OCI-LY1 (cell line): ENCODE data around the gene MNAT1.
A peak's percentile ranks its signal among the peaks of the same experiment; 100 is the strongest.

Experiments
- EZH2 ChIP-seq: fragments of 200-600 bp; sonication (generic), shearing (Covaris generic); IDR thresholded peaks from 2 replicates; pipeline ENCODE4 v1.8.0; 2017; ENCODE audit warnings: borderline replicate concordance, mixed run types, mild to moderate bottlenecking, antibody characterized with exemption, low read length, moderate library complexity, mixed read lengths
- TF ChIP-seq, protein P1 (sequence below): fragments of 200-600 bp; sonication (generic), shearing (Covaris generic); IDR thresholded peaks from 2 replicates; pipeline ENCODE4 v1.5.1; 2017; ENCODE audit warnings: mild to moderate bottlenecking, antibody characterized with exemption, low read length, moderate library complexity, mixed read lengths

GRCh38 chr14:60721326-60722106 is 13.0 kb upstream of the MNAT1 start:
- no peak for TF ChIP-seq EZH2
- TF ChIP-seq, protein P1, sequence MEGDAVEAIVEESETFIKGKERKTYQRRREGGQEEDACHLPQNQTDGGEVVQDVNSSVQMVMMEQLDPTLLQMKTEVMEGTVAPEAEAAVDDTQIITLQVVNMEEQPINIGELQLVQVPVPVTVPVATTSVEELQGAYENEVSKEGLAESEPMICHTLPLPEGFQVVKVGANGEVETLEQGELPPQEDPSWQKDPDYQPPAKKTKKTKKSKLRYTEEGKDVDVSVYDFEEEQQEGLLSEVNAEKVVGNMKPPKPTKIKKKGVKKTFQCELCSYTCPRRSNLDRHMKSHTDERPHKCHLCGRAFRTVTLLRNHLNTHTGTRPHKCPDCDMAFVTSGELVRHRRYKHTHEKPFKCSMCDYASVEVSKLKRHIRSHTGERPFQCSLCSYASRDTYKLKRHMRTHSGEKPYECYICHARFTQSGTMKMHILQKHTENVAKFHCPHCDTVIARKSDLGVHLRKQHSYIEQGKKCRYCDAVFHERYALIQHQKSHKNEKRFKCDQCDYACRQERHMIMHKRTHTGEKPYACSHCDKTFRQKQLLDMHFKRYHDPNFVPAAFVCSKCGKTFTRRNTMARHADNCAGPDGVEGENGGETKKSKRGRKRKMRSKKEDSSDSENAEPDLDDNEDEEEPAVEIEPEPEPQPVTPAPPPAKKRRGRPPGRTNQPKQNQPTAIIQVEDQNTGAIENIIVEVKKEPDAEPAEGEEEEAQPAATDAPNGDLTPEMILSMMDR, result peak; percentile 32; the same call in 1 of the 2 replicates
